HepG2 (cell line): Measurements from ENCODE around the gene TBC1D1. TPM values are rescaled to one million over a fixed set of nuclear protein-coding genes. Genes with fewer than 3 reads are reported as not detected.

Source experiments
- ARID2 ChIP-seq: sonication (generic); formaldehyde crosslinking; IDR thresholded peaks from 2 replicates; pipeline ENCODE4 v1.8.1; 2022; ENCODE audit warnings: mild to moderate bottlenecking, missing genetic modification reagents, borderline replicate concordance
- ARID3A ChIP-seq: IDR thresholded peaks from 2 replicates; pipeline ENCODE4 v1.6.1; 2012; ENCODE audit warnings: low read depth, low read length, improper control_type of control experiment
- CENPBD1 ChIP-seq: sonication (generic); formaldehyde crosslinking; IDR thresholded peaks from 2 replicates; pipeline ENCODE4 v1.8.0; 2022; ENCODE audit warnings: missing genetic modification reagents, low read depth, mild to moderate bottlenecking, borderline replicate concordance
- CHCHD3 ChIP-seq: sonication (generic); formaldehyde crosslinking; IDR thresholded peaks from 2 replicates; pipeline ENCODE4 v1.8.0; 2022; ENCODE audit warnings: mild to moderate bottlenecking, missing genetic modification reagents, moderate library complexity
- HMGA1 ChIP-seq: sonication (generic); formaldehyde crosslinking; conservative IDR thresholded peaks from 2 replicates; pipeline ENCODE4 v1.4.0; 2020; ENCODE audit warnings: missing genetic modification reagents
- IKZF5 ChIP-seq: IDR thresholded peaks from 2 replicates; pipeline ENCODE4 v1.6.1; 2018; ENCODE audit warnings: missing genetic modification reagents, mild to moderate bottlenecking, missing compliant biosample characterization
- KLF16 ChIP-seq, 2 experiments: sonication (generic) in 1 of 2; formaldehyde crosslinking in 1 of 2; IDR thresholded peaks; 2 replicates each; pipeline versions ENCODE4 v1.6.1 to v1.8.0; 2016 to 2023; ENCODE audit warnings: missing genetic modification reagents in 2 of 2, missing compliant biosample characterization in 1 of 2
- MED1 ChIP-seq: sonication (generic); formaldehyde crosslinking; IDR thresholded peaks from 2 replicates; pipeline ENCODE4 v1.4.0; 2020; ENCODE audit warnings: missing genetic modification reagents
- MEIS2 ChIP-seq: sonication (generic); formaldehyde crosslinking; IDR thresholded peaks from 2 replicates; pipeline ENCODE4 v1.9.0; 2021; ENCODE audit warnings: mild to moderate bottlenecking, missing genetic modification reagents
- RFXANK ChIP-seq: IDR thresholded peaks from 2 replicates; pipeline ENCODE4 v1.6.1; 2016
- TCF7 ChIP-seq: sonication (generic); IDR thresholded peaks from 2 replicates; pipeline ENCODE4 v1.6.1; 2016; ENCODE audit warnings: antibody characterized with exemption, low read depth
- TEAD3 ChIP-seq: optimal IDR thresholded peaks from 2 replicates; pipeline ENCODE3; 2016; ENCODE audit warnings: borderline replicate concordance
- TFDP1 ChIP-seq: IDR thresholded peaks from 2 replicates; pipeline ENCODE4 v1.6.1; 2016; ENCODE audit warnings: missing compliant biosample characterization, missing genetic modification reagents, borderline replicate concordance
- U2AF1 ChIP-seq: fragments of 200-400 bp; formaldehyde crosslinking; optimal IDR thresholded peaks from 2 replicates; pipeline ENCODE3; 2017; ENCODE audit warnings: mild to moderate bottlenecking, low read depth, low read length
- ZBTB8A ChIP-seq: sonication (generic); formaldehyde crosslinking; IDR thresholded peaks from 2 replicates; pipeline ENCODE4 v1.4.0; 2020; ENCODE audit warnings: mild to moderate bottlenecking, low read depth, missing genetic modification reagents, borderline replicate concordance
- ZNF260 ChIP-seq: sonication (generic); formaldehyde crosslinking; IDR thresholded peaks from 2 replicates; pipeline ENCODE4 v1.4.0; 2020; ENCODE audit warnings: missing genetic modification reagents, low read depth, mild to moderate bottlenecking, borderline replicate concordance
- ZNF337 ChIP-seq: sonication (generic); formaldehyde crosslinking; IDR thresholded peaks from 2 replicates; pipeline ENCODE4 v1.5.1; 2020; ENCODE audit warnings: missing genetic modification reagents, low read depth, mild to moderate bottlenecking, borderline replicate concordance
- ZNF484 ChIP-seq: sonication (generic); formaldehyde crosslinking; IDR thresholded peaks from 2 replicates; pipeline ENCODE4 v1.5.1; 2020; ENCODE audit warnings: mild to moderate bottlenecking, low read depth, missing genetic modification reagents, borderline replicate concordance
- ZNF644 ChIP-seq: IDR thresholded peaks from 2 replicates; pipeline ENCODE4 v1.6.1; 2016; ENCODE audit warnings: low read depth
- ZNF83 ChIP-seq: sonication (generic); formaldehyde crosslinking; IDR thresholded peaks from 2 replicates; pipeline ENCODE4 v1.4.0; 2020; ENCODE audit warnings: missing genetic modification reagents, mild to moderate bottlenecking, borderline replicate concordance
- polyA plus RNA-seq, 8 experiments: library from polyadenylated mRNA; depleted of rRNA in 3 of 8; stranded (reverse) in 7 of 8; unstranded in 1 of 8; fragments of >200 nt; fragmentation: Illumina TruSeq in 4 of 8; extraction: Trizol in 4 of 8; gene quantifications; 2 replicates each; pipeline versions ENCODE4 v1.2.1 to v1.2.3, GENCODE V29; 2011 to 2016; ENCODE audit warnings: low read depth in 4 of 8, missing spikeins in 1 of 8, mixed read lengths in 1 of 8; ENCODE audit not compliant: insufficient read depth in 1 of 8
- total RNA-seq, 5 experiments: library from RNA; depleted of rRNA; stranded (reverse); fragments of >200 nt; fragmentation: Illumina TruSeq; extraction: Trizol; gene quantifications; 2 replicates each; pipeline ENCODE4 v1.2.3, GENCODE V29; 2016; ENCODE audit warnings: low read depth in 1 of 5
- TF ChIP-seq, protein P1 (sequence below): sonication (generic); formaldehyde crosslinking; IDR thresholded peaks from 2 replicates; pipeline ENCODE4 v1.4.0; 2020; ENCODE audit warnings: mild to moderate bottlenecking, low read depth, missing genetic modification reagents
- TF ChIP-seq, protein P2 (sequence below): sonication (generic); formaldehyde crosslinking; IDR thresholded peaks from 2 replicates; pipeline ENCODE4 v1.8.1; 2022; ENCODE audit warnings: low read depth, mild to moderate bottlenecking, missing genetic modification reagents

TBC1D1 gene
- total and polyA plus RNA-seq, 2 of the 13 experiments (the other 11 are each of a cell fraction or from before 2014, with no cell fraction given), result 37.3 to 62.8 TPM

- TF ChIP-seq ARID3A (peak; percentile 98), ZNF337 (CRISPR knock-in tag) (0 out of 2 replicates have a peak, but pooled peaks have one; percentile 49), TEAD3 (CRISPR knock-in tag) (peak; percentile 92), U2AF1 (no peak), MED1 (CRISPR knock-in tag) (peak; percentile 99), TCF7 (peak; percentile 93), IKZF5 (CRISPR knock-in tag) (peak; percentile 57; the same call in 1 of the 2 replicates), TFDP1 (CRISPR knock-in tag) (no peak; the same call in 1 of the 2 replicates), ZNF484 (no peak), ARID2 (CRISPR knock-in tag) (no peak), ZBTB8A (CRISPR knock-in tag) (no peak), HMGA1 (CRISPR knock-in tag) (no peak), ZNF260 (CRISPR knock-in tag) (no peak), CENPBD1 (CRISPR knock-in tag) (no peak), ZNF83 (CRISPR knock-in tag) (no peak), RFXANK (CRISPR knock-in tag) (no peak), CHCHD3 (CRISPR knock-in tag) (no peak), ZNF644 (peak; percentile 69), MEIS2 (peak; percentile 57; the same call in 1 of the 2 replicates), KLF16 (CRISPR knock-in tag; IDR thresholded peaks at IDR 0.05) (peak in 1 of 2 experiments; percentile 64; a peak in 1 of 4 replicates)
- TF ChIP-seq, protein P1, sequence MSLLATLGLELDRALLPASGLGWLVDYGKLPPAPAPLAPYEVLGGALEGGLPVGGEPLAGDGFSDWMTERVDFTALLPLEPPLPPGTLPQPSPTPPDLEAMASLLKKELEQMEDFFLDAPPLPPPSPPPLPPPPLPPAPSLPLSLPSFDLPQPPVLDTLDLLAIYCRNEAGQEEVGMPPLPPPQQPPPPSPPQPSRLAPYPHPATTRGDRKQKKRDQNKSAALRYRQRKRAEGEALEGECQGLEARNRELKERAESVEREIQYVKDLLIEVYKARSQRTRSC (CRISPR knock-in tag), result no peak
- TF ChIP-seq, protein P2, sequence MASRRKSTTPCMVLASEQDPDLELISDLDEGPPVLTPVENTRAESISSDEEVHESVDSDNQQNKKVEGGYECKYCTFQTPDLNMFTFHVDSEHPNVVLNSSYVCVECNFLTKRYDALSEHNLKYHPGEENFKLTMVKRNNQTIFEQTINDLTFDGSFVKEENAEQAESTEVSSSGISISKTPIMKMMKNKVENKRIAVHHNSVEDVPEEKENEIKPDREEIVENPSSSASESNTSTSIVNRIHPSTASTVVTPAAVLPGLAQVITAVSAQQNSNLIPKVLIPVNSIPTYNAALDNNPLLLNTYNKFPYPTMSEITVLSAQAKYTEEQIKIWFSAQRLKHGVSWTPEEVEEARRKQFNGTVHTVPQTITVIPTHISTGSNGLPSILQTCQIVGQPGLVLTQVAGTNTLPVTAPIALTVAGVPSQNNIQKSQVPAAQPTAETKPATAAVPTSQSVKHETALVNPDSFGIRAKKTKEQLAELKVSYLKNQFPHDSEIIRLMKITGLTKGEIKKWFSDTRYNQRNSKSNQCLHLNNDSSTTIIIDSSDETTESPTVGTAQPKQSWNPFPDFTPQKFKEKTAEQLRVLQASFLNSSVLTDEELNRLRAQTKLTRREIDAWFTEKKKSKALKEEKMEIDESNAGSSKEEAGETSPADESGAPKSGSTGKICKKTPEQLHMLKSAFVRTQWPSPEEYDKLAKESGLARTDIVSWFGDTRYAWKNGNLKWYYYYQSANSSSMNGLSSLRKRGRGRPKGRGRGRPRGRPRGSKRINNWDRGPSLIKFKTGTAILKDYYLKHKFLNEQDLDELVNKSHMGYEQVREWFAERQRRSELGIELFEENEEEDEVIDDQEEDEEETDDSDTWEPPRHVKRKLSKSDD (CRISPR knock-in tag), result peak; percentile 65
These were observed 269.8 kb downstream of the TBC1D1 start (continued) for GRCh38 chr4:38160487-38161207.
